Measurements from ENCODE around the gene ZNF414. TPM values are rescaled to one million over a fixed set of nuclear protein-coding genes. Genes with fewer than 3 reads are reported as not detected.

The ZNF414 gene
- polyA plus RNA-seq, 1 donor (not counting 4 experiments of a cell fraction or from before 2014, with no cell fraction given) = 1.9 TPM

DNA sequence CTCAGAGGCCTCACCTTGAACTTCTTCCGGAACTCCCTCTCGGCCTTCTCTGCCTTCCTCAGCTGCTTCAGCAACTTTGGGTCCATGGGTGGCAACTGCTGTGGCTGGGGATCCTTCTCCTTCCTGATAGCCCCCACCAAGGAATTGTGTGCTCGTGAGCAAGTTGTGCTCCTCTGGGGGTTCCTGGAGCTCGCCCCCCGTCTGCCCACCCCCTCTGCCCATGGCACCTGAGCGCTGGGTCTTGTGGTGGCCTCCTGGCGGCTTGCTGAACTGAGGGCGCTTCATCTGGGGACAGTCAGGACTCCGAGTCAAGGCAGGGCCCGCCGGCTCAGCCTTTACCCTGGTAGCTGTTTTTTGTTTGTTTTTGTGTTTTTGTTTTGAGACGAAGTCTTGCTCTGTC is 23.1 kb downstream of the ZNF414 start:
- dilution Hi-C loops (cut with MboI; ENCODE audit: extremely low pct_ligation_motif_present, low sequenced_read_pairs) = no loop called here

DNA sequence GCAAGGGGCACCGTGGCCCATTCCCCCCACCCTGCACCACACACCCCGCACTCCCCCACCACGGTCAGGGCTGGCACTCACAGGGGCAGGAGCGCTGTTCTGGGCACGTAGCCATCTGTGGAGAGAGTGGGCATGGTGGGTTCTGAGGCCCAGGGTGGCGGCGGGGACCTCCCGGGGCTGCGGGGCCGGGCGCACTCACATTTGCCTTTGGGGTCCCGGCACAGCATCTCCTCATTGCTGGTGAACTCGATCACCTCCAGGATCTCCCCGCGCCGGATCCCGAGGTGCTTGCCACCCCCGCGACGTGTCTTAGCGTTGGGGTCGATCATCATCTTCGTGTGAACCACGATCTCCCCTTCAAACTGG is 23.6 kb downstream of the ZNF414 start:
- peak overlapping the region; percentile 84 for H3K4me2 ChIP-seq (ENCODE audit: control insufficient read depth, extremely low read depth, insufficient read depth, low read depth, low read length)
- H3K9ac ChIP-seq (ENCODE audit: control insufficient read depth, extremely low read depth, insufficient read depth, low read length) = no peak overlapping the region
- TF ChIP-seq EZH2 (IDR thresholded peaks at IDR 0.05; ENCODE audit: low read length) = no peak
- TF ChIP-seq, protein P1, sequence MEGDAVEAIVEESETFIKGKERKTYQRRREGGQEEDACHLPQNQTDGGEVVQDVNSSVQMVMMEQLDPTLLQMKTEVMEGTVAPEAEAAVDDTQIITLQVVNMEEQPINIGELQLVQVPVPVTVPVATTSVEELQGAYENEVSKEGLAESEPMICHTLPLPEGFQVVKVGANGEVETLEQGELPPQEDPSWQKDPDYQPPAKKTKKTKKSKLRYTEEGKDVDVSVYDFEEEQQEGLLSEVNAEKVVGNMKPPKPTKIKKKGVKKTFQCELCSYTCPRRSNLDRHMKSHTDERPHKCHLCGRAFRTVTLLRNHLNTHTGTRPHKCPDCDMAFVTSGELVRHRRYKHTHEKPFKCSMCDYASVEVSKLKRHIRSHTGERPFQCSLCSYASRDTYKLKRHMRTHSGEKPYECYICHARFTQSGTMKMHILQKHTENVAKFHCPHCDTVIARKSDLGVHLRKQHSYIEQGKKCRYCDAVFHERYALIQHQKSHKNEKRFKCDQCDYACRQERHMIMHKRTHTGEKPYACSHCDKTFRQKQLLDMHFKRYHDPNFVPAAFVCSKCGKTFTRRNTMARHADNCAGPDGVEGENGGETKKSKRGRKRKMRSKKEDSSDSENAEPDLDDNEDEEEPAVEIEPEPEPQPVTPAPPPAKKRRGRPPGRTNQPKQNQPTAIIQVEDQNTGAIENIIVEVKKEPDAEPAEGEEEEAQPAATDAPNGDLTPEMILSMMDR (optimal IDR thresholded peaks at IDR 0.05 in 1 of 3, IDR thresholded peaks at IDR 0.05 in 1 of 3, conservative IDR thresholded peaks at IDR 0.05 in 1 of 3; ENCODE audit: extremely low read depth in 1 of 3, insufficient read depth in 2 of 3, low read length in 3 of 3) = no peak
- dilution Hi-C loops (cut with MboI; ENCODE audit: extremely low pct_ligation_motif_present, low sequenced_read_pairs) = no loop called here
- no peaks in the 10 kb centered on the region for H3K9me1 ChIP-seq (ENCODE audit: control insufficient read depth, extremely low read depth, insufficient read depth, low read length)
- H3K9me3 ChIP-seq (ENCODE audit: control insufficient read depth, low read depth, low read length) = no peaks in the 10 kb centered on the region
- peaks cover 29 to 30% of the 10 kb centered on the region in 2 experiments for H3K36me3 ChIP-seq (ENCODE audit: control insufficient read depth in 2 of 2, extremely low read depth in 1 of 2, insufficient read depth in 2 of 2, low read length in 2 of 2)
- DNase-seq (ENCODE audit: low read depth, low spot score) (no peak), FAIRE-seq (no peak)
- no peaks in the 10 kb centered on the region for H3K27me3 ChIP-seq (ENCODE audit: control insufficient read depth, extremely low read depth, insufficient read depth, low read length)
- peaks cover 2% of the 10 kb centered on the region for H4K20me1 ChIP-seq (ENCODE audit: control insufficient read depth, extremely low read depth, insufficient read depth, low read length)
- H2AFZ ChIP-seq (ENCODE audit: control insufficient read depth, low read length) = no peak overlapping the region
- H3K27ac ChIP-seq (ENCODE audit: control insufficient read depth, insufficient read depth, low read length) = peak overlapping the region; percentile 67
- no peak overlapping the region for H3K4me3 ChIP-seq (ENCODE audit: control insufficient read depth in 2 of 3, extremely low read depth in 1 of 3, insufficient read depth in 2 of 3, low read depth in 1 of 3, low read length in 3 of 3)
- peaks cover 25% of the 10 kb centered on the region for H3K4me1 ChIP-seq (ENCODE audit: control insufficient read depth, extremely low read depth, insufficient read depth, low read length)
- peaks cover 3% of the 10 kb centered on the region for H3K79me2 ChIP-seq (ENCODE audit: control insufficient read depth, insufficient read depth, low read length)

More for the DNA sequence above, 23.1 kb downstream of the ZNF414 start:
- DNase-seq (ENCODE audit: low read depth, low spot score) (no peak), FAIRE-seq (no peak)
- peaks cover 3% of the 10 kb centered on the region for H3K79me2 ChIP-seq (ENCODE audit: control insufficient read depth, insufficient read depth, low read length)
- no peak overlapping the region for H3K27ac ChIP-seq (ENCODE audit: control insufficient read depth, insufficient read depth, low read length)
- H3K9me1 ChIP-seq (ENCODE audit: control insufficient read depth, extremely low read depth, insufficient read depth, low read length) = no peaks in the 10 kb centered on the region
- peaks cover 26% of the 10 kb centered on the region in 2 experiments for H3K36me3 ChIP-seq (ENCODE audit: control insufficient read depth in 2 of 2, extremely low read depth in 1 of 2, insufficient read depth in 2 of 2, low read length in 2 of 2)
- no peaks in the 10 kb centered on the region for H3K9me3 ChIP-seq (ENCODE audit: control insufficient read depth, low read depth, low read length)
- H4K20me1 ChIP-seq (ENCODE audit: control insufficient read depth, extremely low read depth, insufficient read depth, low read length) = peaks cover 2% of the 10 kb centered on the region
- no peak overlapping the region for H3K4me3 ChIP-seq (ENCODE audit: control insufficient read depth in 2 of 3, extremely low read depth in 1 of 3, insufficient read depth in 2 of 3, low read depth in 1 of 3, low read length in 3 of 3)
- H2AFZ ChIP-seq (ENCODE audit: control insufficient read depth, low read length) = no peak overlapping the region
- H3K9ac ChIP-seq (ENCODE audit: control insufficient read depth, extremely low read depth, insufficient read depth, low read length) = no peak overlapping the region
- no peak overlapping the region for H3K4me2 ChIP-seq (ENCODE audit: control insufficient read depth, extremely low read depth, insufficient read depth, low read depth, low read length)
- H3K4me1 ChIP-seq (ENCODE audit: control insufficient read depth, extremely low read depth, insufficient read depth, low read length) = peaks cover 25% of the 10 kb centered on the region
- TF ChIP-seq EZH2 (IDR thresholded peaks at IDR 0.05; ENCODE audit: low read length) = no peak
- TF ChIP-seq, protein P1 (optimal IDR thresholded peaks at IDR 0.05 in 1 of 3, IDR thresholded peaks at IDR 0.05 in 1 of 3, conservative IDR thresholded peaks at IDR 0.05 in 1 of 3; ENCODE audit: extremely low read depth in 1 of 3, insufficient read depth in 2 of 3, low read length in 3 of 3) = no peak
- no peaks in the 10 kb centered on the region for H3K27me3 ChIP-seq (ENCODE audit: control insufficient read depth, extremely low read depth, insufficient read depth, low read length)
